ENCODE measurements around the gene ADAMTS12.

GRCh38 chr5:33629999-33630398, 261.8 kb downstream of the ADAMTS12 start:
- TF ChIP-seq, protein P1, sequence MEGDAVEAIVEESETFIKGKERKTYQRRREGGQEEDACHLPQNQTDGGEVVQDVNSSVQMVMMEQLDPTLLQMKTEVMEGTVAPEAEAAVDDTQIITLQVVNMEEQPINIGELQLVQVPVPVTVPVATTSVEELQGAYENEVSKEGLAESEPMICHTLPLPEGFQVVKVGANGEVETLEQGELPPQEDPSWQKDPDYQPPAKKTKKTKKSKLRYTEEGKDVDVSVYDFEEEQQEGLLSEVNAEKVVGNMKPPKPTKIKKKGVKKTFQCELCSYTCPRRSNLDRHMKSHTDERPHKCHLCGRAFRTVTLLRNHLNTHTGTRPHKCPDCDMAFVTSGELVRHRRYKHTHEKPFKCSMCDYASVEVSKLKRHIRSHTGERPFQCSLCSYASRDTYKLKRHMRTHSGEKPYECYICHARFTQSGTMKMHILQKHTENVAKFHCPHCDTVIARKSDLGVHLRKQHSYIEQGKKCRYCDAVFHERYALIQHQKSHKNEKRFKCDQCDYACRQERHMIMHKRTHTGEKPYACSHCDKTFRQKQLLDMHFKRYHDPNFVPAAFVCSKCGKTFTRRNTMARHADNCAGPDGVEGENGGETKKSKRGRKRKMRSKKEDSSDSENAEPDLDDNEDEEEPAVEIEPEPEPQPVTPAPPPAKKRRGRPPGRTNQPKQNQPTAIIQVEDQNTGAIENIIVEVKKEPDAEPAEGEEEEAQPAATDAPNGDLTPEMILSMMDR (IDR thresholded peaks at IDR 0.05) = no peak
- no peak for TF ChIP-seq POLR2A (IDR thresholded peaks at IDR 0.05)

All from body of pancreas (tissue), 4 donors.